Upper lobe of left lung (tissue), 6 donors: ENCODE data around the gene CCDC92. TPM values are rescaled to one million over a fixed set of nuclear protein-coding genes. Genes with fewer than 3 reads are reported as not detected.
A peak's percentile ranks its signal among the peaks of the same experiment; 100 is the strongest.

Experiments used
- ATAC-seq, 2 donors: fragments of 200-7000 bp; cut with Tn5 transposase; one replicate each; pipeline ENCODE4 v1.9.1; 2022; ENCODE audit warnings: mild to moderate bottlenecking in 2 of 2, moderate library complexity in 2 of 2; ENCODE audit not compliant: low FRiP score in 2 of 2
- DNase-seq, 2 donors: peaks; one replicate each; pipeline ENCODE4 v3.0.0-alpha.2; 2019 to 2020
- H3K27ac ChIP-seq, 4 donors: fragments of 200-600 bp; sonication (generic); one replicate each; pipeline ENCODE4 v1.5.1; 2016 to 2019
- H3K27me3 ChIP-seq, 4 donors: fragments of 200-600 bp; sonication (generic); one replicate each; pipeline ENCODE4 v1.5.1; 2017 to 2019
- H3K36me3 ChIP-seq, 4 donors: fragments of 200-600 bp; sonication (generic); one replicate each; pipeline ENCODE4 v1.5.1; 2016 to 2019
- H3K4me1 ChIP-seq, 4 donors: fragments of 200-600 bp; sonication (generic); one replicate each; pipeline ENCODE4 v1.5.1; 2018 to 2019
- H3K4me3 ChIP-seq, 4 donors: fragments of 200-600 bp; sonication (generic); one replicate each; pipeline ENCODE4 v1.5.1; 2017 to 2019; ENCODE audit warnings: mild to moderate bottlenecking in 2 of 4, moderate library complexity in 1 of 4
- H3K9me3 ChIP-seq, 4 donors: fragments of 200-600 bp; sonication (generic); one replicate each; pipeline ENCODE4 v1.5.1; 2018 to 2019
- CTCF ChIP-seq, 6 experiments: fragments of 450-650 bp in 4 of 6; fragments of 200-600 bp in 2 of 6; sonication (generic) in 2 of 6; IDR thresholded peaks; one replicate each; pipeline ENCODE4 v1.5.1; 2016 to 2019; ENCODE audit warnings: antibody characterized with exemption in 6 of 6
- EP300 ChIP-seq, 4 donors: sonication (generic); formaldehyde crosslinking; IDR thresholded peaks; one replicate each; pipeline ENCODE4 v1.5.1; 2017; ENCODE audit warnings: antibody characterized with exemption in 4 of 4, control low read depth in 2 of 4
- POLR2A ChIP-seq, 4 donors: fragments of 450-650 bp; IDR thresholded peaks; one replicate each; pipeline ENCODE4 v1.5.1; 2016 to 2017; ENCODE audit warnings: antibody characterized with exemption in 4 of 4, mild to moderate bottlenecking in 2 of 4
- POLR2AphosphoS5 ChIP-seq, 2 donors: sonication (generic); formaldehyde crosslinking; IDR thresholded peaks; one replicate each; pipeline ENCODE4 v1.5.1; 2017; ENCODE audit warnings: antibody characterized with exemption in 2 of 2
- WGBS, 2 donors: methylation state at CpG; one replicate each; pipeline ENCODE4 v1.1.5; 2017 to 2018; 5-methylcytosine and 5-hydroxymethylcytosine counted together
- total RNA-seq, 6 donors: library from RNA; depleted of rRNA in 4 of 6; stranded (reverse); fragments of >200 nt in 4 of 6; gene quantifications; one replicate each; pipeline versions ENCODE4 v1.1.0 to v1.2.1, GENCODE V29; 2016 to 2021
- donor health status: DM: no; HTN: no; CAD: no; lungs with moderate emphysema.
- donor health status: DM: no; HTN: yes; CAD: no; lungs with severe emphysema.

The CCDC92 gene
- total RNA-seq, 6 donors from 2014 or later: 33.8 to 48.9 (median 43.7) TPM

- H3K4me3 ChIP-seq: no peak overlapping the region
- 53 to 79% methylated on average over 8 to 9 of the region's 9 CpGs for WGBS, 2 donors
- no peak overlapping the region for H3K27ac ChIP-seq
- ATAC-seq (peak in 1 of 2 donors; percentile 2), DNase-seq (no peak)
- H3K27me3 ChIP-seq: no peaks in the 10 kb centered on the region
- peaks cover 0 to 31% (median 15%) of the 10 kb centered on the region in 4 donors for H3K36me3 ChIP-seq
- no peaks in the 10 kb centered on the region for H3K9me3 ChIP-seq
- TF ChIP-seq EP300 (IDR thresholded peaks at IDR 0.05) (no peak), POLR2AphosphoS5 (IDR thresholded peaks at IDR 0.05) (no peak), CTCF (IDR thresholded peaks at IDR 0.05) (no peak), POLR2A (IDR thresholded peaks at IDR 0.05) (no peak)
- peaks cover 7 to 38% (median 26%) of the 10 kb centered on the region in 4 donors for H3K4me1 ChIP-seq
These were observed 37.8 kb downstream of the CCDC92 start for GRCh38 chr12:123934829-123935228.

- WGBS, 2 donors: 77 to 90% methylated on average over 3 to 11 of the region's 11 CpGs
- DNase-seq (peak in 1 of 2 donors; percentile 48), ATAC-seq (no peak)
- peaks cover 0 to 25% (median 12%) of the 10 kb centered on the region in 4 donors for H3K36me3 ChIP-seq
- no peaks in the 10 kb centered on the region for H3K9me3 ChIP-seq
- H3K27ac ChIP-seq: no peak overlapping the region
- TF ChIP-seq EP300 (IDR thresholded peaks at IDR 0.05) (no peak), CTCF (IDR thresholded peaks at IDR 0.05) (no peak)
- no peaks in the 10 kb centered on the region for H3K27me3 ChIP-seq
- H3K4me3 ChIP-seq: no peak overlapping the region
- peaks cover 7 to 38% (median 26%) of the 10 kb centered on the region in 4 donors for H3K4me1 ChIP-seq
These were observed 38.5 kb downstream of the CCDC92 start for GRCh38 chr12:123934016-123934620.

GRCh38 chr12:123933214-123933613, 39.4 kb downstream of the CCDC92 start:
- H3K36me3 ChIP-seq: peaks cover 0 to 25% (median 12%) of the 10 kb centered on the region in 4 donors
- no peak for TF ChIP-seq POLR2AphosphoS5 (IDR thresholded peaks at IDR 0.05)
- 88 to 96% methylated on average over 13 to 14 of the region's 14 CpGs for WGBS, 2 donors
- DNase-seq (no peak), ATAC-seq (no peak)
- no peak overlapping the region for H3K27ac ChIP-seq
- peaks cover 7 to 30% (median 20%) of the 10 kb centered on the region in 4 donors for H3K4me1 ChIP-seq
- no peaks in the 10 kb centered on the region for H3K9me3 ChIP-seq
- H3K27me3 ChIP-seq: no peaks in the 10 kb centered on the region
- no peak overlapping the region for H3K4me3 ChIP-seq

GRCh38 chr12:123931686-123932321, 40.8 kb downstream of the CCDC92 start:
- no peaks in the 10 kb centered on the region for H3K9me3 ChIP-seq
- H3K4me1 ChIP-seq: peaks cover 0 to 20% (median 11%) of the 10 kb centered on the region in 4 donors
- H3K27ac ChIP-seq: no peak overlapping the region
- no peak overlapping the region for H3K4me3 ChIP-seq
- H3K27me3 ChIP-seq: no peaks in the 10 kb centered on the region
- DNase-seq: peak in 1 of 2 donors; percentile 56
- peaks cover 0 to 18% (median 5%) of the 10 kb centered on the region in 4 donors for H3K36me3 ChIP-seq
- WGBS, 2 donors: 57 to 78% methylated on average over 14 of the region's 14 CpGs
- no peak for TF ChIP-seq EP300 (IDR thresholded peaks at IDR 0.05)
- no peak for TF ChIP-seq CTCF (IDR thresholded peaks at IDR 0.05)
- TF ChIP-seq POLR2A (IDR thresholded peaks at IDR 0.05): no peak
- no peak for TF ChIP-seq POLR2AphosphoS5 (IDR thresholded peaks at IDR 0.05)
- ATAC-seq: no peak

GRCh38 chr12:123929946-123930583, 42.6 kb downstream of the CCDC92 start:
- Histone ChIP-seq H3K4me1 (peaks cover 0 to 9% (median 5%) of the 10 kb centered on the region in 4 donors), H3K9me3 (no peaks in the 10 kb centered on the region), H3K27me3 (no peaks in the 10 kb centered on the region), H3K27ac (no peak overlapping the region), H3K4me3 (no peak overlapping the region), H3K36me3 (peaks cover 0 to 7% (median 0%) of the 10 kb centered on the region in 4 donors)
- TF ChIP-seq CTCF (IDR thresholded peaks at IDR 0.05) (no peak), EP300 (IDR thresholded peaks at IDR 0.05) (no peak), POLR2A (IDR thresholded peaks at IDR 0.05) (no peak)
- DNase-seq (no peak), ATAC-seq (no peak)
- WGBS, 2 donors: 88 to 89% methylated on average over 7 to 9 of the region's 9 CpGs
